PC-9 (cell line): ENCODE data around the gene ZNF699.

Experiments
- EZH2 ChIP-seq: fragments of 200-600 bp; sonication (generic); IDR thresholded peaks from 2 replicates; pipeline ENCODE4 v1.8.0; 2017; ENCODE audit warnings: antibody characterized with exemption, low read depth
- TF ChIP-seq, protein P1 (sequence below): fragments of 200-600 bp; sonication (generic); conservative IDR thresholded peaks from 2 replicates; pipeline ENCODE4 v1.6.1; 2017; ENCODE audit warnings: mixed run types, antibody characterized with exemption, mild to moderate bottlenecking, moderate library complexity

GRCh38 chr19:9348671-9349070 is 39.0 kb upstream of the ZNF699 start:
- TF ChIP-seq, protein P1, sequence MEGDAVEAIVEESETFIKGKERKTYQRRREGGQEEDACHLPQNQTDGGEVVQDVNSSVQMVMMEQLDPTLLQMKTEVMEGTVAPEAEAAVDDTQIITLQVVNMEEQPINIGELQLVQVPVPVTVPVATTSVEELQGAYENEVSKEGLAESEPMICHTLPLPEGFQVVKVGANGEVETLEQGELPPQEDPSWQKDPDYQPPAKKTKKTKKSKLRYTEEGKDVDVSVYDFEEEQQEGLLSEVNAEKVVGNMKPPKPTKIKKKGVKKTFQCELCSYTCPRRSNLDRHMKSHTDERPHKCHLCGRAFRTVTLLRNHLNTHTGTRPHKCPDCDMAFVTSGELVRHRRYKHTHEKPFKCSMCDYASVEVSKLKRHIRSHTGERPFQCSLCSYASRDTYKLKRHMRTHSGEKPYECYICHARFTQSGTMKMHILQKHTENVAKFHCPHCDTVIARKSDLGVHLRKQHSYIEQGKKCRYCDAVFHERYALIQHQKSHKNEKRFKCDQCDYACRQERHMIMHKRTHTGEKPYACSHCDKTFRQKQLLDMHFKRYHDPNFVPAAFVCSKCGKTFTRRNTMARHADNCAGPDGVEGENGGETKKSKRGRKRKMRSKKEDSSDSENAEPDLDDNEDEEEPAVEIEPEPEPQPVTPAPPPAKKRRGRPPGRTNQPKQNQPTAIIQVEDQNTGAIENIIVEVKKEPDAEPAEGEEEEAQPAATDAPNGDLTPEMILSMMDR = no peak
- TF ChIP-seq EZH2 = no peak
